Fibroblast of peridontal ligament (primary cell): Measurements from ENCODE around the gene PUS1.

Experiments
- DNase-seq: peaks from one replicate; pipeline ENCODE4 v3.0.0-alpha.2; 2010; ENCODE audit errors: extremely low read depth

Gene PUS1

DNA sequence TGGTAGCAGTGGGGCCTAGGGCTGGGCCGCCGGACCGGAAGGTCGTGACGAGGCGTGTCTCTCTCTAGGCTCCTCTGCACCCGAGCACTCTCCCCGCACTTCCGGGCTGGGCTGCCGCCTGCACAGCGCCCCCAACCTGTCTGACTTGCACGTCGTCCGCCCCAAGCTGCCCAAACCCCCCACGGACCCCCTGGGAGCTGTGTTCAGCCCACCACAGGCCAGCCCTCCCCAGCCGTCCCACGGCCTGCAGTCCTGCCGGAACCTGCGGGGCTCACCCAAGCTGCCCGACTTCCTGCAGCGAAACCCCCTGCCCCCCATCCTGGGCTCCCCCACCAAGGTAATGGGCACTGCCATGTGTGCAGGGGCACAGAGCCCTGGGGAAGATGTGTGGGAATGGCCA, 13.3 kb upstream of the PUS1 start:
- DNase-seq = no peak

DNA sequence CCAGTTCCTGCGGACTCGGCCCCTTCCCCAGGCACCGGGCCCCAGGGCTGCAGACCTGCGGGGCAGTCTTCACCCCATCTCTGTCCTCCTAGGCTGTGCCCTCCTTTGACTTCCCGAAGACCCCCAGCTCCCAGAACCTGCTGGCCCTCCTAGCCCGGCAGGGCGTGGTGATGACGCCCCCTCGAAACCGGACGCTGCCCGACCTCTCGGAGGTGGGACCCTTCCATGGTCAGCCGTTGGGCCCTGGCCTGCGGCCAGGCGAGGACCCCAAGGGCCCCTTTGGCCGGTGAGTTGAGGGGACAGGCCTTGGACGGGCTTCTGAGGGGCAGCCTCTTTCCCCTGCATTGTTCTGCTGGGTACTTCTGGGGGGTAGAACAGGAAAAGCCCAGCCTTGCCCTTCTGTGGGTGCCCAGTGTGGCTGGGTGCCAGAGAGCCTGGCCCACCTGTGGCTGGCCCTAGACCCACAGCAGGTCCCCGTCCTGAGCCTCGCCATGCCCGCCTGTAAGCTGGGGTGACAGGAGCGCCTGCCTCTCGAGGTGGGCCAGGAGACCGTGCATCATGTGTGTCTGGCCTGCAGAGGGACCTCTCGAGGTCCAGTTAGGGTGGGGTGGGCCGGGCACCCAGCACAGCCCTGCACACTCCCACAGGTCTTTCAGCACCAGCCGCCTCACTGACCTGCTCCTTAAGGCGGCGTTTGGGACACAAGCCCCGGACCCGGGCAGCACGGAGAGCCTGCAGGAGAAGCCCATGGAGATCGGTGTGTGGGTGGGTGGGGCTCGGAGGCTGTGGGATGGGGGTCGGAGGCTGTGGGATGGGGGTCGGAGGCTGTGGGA, 12.6 kb upstream of the PUS1 start:
- no peak for DNase-seq

DNA sequence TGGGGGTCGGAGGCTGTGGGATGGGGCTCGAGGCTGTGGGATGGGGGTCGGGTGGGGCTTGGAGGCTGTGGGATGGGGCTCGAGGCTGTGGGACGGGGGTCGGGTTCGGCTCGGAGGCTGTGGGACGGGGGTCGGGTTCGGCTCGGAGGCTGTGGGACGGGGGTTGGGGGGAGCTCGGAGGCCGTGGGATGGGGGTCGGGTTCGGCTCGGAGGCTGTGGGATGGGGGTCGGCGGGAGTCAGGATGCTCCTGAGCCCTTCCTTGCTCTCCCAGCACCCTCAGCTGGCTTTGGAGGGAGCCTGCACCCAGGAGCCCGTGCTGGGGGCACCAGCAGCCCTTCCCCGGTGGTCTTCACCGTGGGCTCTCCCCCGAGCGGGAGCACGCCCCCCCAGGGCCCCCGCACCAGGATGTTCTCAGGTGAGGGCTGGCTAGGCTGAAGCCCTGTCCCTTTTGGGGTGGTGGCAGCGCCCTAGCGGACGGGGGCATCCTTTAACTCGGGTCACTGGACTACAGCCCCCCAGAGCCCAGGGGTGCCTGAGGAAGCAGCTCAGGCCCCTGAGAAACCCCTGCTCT, 11.9 kb upstream of the PUS1 start:
- no peak for DNase-seq

DNA sequence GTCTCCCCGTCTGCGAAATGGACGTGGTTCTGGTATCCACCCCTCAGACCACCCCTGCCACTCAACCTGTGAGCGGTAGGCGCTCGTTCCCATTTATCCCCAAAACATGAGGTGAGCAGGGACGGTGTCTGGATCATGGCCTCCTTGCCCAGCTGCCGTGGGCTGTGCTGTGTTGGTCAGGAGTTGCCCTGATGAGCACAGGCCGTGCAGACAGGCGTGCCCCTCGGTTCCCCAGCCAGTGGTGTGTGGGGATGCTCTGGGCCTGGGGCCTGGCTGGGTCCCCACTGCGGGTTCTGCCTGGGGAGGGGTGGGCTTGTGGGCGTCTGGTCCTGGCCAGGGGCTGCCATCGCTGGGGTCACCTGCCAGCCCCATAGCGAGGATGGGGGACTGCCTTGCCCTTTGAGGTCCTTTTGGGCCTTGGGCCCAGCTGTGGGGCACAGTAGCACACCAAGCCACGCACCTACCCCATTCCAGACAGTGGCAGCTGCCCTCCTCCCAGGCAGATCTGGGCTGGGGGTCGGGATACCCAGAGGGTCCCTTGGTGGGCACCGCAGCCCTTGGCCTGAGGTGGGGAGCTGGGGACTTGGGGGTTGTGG, 11.3 kb upstream of the PUS1 start:
- DNase-seq = no peak

DNA sequence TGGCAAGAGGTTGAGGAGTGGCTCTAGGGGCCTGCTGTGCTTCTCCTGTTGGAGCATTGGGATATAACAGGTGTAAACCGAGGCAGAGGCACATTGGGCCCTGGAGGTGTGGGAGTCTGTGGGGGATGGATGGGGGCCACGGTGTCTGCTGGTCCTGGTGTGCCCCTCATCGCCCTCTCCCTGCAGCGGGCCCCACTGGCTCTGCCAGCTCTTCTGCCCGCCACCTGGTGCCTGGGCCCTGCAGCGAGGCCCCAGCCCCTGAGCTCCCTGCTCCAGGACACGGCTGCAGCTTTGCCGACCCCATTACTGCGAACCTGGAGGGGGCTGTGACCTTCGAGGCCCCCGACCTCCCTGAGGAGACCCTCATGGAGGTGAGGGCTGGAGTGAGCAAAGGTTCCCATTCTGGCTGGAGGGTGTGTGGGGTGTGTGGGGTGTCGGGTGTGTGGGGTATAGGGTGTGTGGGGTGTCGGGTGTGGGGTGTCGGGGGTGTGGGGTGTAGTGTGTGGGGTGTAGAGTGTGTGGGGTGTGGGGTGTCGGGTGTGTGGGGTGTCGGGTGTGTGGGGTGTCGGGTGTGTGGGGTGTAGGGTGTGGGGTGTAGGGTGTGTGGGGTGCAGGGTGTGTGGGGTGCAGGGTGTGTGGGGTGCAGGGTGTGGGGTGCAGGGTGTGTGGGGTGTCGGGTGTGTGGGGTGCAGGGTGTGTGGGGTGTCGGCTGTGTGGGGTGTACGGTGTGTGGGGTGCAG, 10.6 kb upstream of the PUS1 start:
- DNase-seq = no peak

DNA sequence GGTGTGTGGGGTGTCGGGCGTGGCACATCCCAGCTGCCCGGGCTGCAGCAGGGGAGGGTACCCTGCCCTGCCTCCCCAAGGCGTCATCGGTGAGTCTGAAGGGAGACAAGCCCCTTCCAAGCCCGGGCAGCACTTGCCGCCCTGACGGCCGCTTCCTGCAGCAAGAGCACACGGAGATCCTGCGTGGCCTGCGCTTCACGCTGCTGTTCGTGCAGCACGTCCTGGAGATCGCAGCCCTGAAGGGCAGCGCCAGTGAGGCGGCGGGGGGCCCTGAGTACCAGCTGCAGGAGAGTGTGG, 10.1 kb upstream of the PUS1 start:
- no peak for DNase-seq

DNA sequence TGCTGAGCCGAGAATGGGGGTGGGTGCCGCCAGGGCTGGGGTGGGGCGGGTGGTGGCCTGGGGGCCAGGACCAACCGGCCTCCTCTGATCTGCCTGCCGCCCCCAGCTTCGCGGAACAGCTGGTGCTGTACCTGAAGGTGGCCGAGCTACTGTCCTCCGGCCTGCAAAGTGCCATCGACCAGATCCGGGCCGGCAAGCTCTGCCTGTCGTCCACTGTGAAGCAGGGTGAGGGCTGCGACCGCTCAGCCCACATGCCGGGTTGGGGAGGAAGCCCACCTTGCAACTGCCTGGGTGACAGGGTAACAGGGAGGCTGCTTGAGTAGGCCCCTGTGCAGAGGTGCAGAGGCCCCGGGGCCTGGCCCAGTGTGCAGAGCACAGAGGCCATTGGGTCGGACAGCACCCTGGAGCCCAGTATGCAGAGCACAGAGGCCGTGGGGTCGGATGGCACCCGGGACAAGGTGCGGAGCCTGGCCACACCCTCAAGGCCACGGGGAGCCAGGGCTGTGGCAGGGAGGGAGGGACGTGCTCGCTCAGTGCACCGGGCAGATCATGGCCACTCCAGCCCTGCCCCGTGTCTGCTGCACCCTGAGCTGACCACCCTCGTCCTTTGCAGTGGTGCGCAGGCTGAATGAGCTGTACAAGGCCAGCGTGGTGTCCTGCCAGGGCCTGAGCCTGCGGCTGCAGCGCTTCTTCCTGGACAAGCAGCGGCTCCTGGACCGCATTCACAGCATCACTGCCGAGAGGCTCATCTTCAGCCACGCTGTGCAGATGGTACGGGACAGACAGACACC, 9.5 kb upstream of the PUS1 start:
- DNase-seq = no peak

DNA sequence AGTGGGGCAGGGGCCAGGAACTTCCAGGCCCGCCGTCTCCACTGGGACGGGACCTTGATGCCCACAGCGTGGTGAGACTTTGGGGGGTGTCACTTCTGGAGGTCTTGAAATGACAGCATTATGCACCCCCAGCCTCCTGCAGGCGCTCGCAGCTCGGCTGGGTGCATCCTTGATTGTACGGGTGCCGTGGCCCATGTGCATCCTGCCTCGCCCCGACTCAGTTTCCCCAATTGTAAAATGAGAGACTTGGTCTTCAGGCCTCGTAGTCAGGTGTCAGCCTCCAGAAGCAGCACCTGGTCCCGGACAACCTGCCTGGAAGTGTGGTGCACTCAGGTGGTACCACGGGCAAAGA, 8.9 kb upstream of the PUS1 start:
- no peak for DNase-seq

DNA sequence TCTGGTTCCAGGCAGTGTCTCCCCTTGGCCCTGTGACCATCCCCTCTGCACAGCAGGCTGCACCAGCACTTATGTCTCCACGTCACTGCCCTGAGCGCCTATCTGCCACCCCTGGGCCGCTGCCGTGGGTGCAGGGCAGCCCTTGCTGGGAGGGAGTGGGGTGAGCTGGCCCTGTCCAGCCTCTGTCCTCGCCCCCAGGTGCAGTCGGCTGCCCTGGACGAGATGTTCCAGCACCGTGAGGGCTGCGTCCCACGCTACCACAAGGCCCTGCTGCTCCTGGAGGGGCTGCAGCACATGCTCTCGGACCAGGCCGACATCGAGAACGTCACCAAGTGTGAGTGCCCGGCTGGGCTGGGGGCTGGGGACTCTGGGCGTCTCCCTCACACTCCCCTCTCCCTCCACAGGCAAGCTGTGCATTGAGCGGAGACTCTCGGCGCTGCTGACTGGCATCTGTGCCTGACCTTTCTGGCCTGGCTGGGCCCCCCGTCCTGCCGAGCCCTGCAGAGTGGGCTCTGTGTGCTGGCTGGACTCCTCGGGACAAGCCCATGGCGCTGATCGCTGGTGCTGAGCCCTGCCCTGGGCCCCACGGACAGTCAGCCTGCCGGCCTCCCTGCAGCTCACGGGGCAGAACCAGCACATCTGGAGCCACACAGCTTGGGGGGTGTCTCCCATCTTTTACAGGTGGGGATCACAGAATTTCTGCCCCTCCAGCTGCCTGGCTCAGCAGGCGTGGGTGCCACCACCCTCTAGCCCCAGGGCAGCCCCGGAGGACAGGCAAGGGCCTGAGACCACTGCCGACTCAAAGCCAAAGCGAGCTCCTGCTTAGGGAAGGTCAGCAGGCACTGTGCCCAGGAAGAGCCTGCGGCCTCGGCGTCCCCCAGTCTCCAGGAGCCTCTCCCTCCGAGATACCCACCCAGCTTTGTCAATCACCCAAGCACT, 7.9 kb upstream of the PUS1 start:
- DNase-seq = no peak

DNA sequence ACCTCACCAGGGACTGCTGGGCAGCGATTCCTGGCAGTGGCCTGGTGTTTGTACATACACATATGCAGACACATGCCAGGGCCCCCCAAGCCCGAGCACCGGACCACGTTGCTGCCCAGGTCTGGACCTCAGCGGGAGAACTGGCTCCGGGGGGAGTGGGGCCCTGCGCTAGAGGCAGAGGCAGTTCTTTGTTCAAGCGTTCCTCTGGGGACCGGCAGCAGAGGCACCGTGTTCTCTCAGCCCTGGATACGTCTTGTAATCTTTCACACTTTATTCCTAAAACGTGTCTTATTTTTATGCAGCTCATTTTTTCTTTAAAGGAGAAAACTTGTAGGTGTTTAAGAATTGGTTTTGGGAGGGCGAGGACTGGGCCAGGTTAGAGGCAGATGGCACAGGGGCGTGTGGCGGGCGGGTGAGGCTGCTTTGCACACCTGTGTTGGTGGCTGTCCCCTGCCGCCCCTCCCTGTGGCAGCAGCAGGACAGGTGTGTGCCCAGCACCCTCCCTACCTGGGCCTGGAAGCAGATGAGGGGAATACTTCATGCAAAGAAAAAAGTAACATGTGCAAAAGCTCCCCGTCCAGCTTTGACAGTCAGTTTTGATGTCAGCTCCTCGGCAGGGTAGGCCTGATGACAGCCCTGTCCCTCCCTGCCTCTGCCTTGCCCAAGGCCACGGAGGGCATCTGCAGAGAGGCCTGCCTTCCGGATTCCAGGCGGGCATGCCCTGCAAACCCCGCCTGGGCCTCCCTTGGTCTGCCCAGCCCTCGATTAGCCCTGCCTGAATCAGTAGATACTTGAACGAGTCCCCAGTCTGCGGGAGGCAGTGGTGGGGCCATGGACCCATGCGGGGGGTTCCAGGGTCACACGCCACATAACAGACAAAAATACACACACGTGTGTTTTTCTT, 7.0 kb upstream of the PUS1 start:
- no peak for DNase-seq

DNA sequence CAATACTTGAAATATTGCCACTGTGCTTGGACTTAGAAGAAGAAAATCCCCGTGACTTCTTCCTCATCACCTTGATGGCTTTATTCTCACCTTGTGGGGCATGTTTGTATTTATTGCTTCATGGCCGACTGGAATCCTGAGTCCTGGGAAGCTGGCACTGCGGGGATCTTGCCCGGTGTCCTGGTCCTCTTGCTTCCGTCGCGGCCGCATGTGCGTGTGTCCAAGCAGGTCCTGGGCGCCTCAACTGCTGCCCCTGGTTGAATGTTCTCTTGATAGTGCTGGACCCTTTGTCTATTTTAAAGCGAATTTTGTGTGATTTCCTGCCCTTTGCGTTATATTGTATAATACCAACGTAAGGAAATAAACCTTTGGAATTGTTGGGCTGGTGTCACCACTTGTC, 6.3 kb upstream of the PUS1 start:
- no peak for DNase-seq

DNA sequence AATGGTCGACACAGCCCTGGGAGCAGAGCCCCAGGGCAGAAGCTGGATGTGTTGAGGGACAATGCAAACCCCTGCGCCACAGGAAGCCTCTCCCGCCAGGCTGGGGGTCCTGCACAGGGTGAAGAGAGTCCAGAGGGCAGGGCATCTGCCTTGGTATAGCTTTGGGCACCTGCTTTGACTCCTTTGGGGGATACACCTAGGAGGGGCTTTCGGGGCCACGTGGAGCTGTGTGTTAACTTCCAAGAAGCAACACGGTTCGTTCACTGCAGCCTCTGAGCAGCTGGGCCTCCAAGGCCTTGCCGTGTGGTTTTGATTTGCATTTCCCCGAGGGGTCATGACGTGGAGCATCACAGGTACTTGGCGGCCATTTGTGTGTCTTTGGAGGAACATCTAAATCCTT, 5.8 kb upstream of the PUS1 start:
- DNase-seq = no peak

DNA sequence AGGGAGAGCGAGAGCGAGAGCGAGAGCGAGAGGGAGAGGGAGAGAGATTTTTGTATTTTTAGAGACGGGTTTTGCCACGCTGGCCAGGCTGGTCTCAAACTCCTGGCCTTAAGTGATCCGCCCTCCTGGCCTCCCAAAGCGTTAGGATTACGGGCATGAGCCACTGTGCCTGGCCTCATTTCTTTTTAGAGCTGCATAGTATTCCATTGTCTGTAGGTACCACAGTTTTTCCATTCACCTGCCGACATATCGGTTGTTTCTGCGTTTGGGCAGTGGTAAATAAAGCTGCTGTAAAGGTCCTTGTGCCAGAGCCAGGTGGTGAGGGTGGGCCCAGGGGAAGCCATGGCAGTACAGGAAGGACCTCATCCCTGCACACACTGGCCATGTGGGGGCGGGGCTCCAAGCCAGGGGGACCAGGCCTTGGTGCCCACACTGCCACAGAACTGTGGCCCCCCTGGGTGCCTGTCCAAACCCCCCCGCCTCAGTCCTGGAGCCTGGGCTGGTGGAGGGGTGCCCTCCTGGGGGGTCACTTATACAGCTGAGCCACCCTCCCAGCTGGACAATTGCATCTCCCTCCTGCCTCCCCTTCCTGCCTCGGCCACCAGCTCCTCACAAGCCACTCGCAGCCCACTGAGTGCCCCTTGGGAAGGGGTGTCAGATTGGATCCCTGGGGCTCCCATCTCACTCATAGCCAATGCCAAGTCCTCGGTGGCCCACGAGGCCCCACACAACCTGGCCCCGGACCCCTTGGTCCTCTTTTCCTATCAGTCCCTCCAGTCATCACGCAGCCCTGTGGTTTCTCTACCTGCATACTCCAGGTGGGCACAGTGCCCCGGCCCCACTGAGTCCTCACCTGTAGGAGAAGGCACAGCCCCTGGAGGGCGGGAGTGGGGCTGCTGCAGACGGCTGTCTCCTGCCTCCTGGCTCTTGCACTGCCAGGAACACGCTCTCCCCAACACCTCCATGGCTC, 1.7 kb upstream of the PUS1 start:
- no peak for DNase-seq

DNA sequence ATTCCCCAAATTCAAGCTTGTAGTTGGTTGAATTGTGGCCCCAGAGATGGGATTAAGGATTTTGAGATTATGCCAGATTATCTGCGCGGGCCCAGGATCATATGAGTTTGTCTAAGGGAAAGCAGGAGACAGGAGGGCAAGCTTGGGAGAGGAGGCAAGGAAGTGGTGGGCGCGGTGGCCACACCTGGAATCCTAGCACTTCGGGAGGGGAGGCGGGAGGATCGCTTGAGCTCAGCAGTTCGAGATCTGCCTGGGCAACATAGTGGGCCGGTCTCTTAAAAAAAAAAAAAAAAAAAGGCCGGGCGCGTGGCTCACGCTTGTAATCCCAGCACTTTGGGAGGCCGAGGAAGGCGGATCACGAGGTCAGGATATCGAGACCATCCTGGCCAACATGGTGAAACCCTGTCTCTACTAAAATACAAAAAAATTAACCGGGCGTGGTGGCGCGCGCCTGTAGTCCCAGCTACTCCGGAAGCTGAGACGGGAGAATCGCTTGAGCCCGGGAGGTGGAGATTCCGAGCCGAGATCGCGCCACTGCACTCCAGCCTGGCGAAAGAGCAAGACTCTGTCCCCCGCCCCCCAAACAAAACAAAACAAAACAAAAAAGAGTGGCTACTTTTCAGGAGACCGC, 881 bp upstream of the PUS1 start:
- peak; percentile 21 for DNase-seq

DNA sequence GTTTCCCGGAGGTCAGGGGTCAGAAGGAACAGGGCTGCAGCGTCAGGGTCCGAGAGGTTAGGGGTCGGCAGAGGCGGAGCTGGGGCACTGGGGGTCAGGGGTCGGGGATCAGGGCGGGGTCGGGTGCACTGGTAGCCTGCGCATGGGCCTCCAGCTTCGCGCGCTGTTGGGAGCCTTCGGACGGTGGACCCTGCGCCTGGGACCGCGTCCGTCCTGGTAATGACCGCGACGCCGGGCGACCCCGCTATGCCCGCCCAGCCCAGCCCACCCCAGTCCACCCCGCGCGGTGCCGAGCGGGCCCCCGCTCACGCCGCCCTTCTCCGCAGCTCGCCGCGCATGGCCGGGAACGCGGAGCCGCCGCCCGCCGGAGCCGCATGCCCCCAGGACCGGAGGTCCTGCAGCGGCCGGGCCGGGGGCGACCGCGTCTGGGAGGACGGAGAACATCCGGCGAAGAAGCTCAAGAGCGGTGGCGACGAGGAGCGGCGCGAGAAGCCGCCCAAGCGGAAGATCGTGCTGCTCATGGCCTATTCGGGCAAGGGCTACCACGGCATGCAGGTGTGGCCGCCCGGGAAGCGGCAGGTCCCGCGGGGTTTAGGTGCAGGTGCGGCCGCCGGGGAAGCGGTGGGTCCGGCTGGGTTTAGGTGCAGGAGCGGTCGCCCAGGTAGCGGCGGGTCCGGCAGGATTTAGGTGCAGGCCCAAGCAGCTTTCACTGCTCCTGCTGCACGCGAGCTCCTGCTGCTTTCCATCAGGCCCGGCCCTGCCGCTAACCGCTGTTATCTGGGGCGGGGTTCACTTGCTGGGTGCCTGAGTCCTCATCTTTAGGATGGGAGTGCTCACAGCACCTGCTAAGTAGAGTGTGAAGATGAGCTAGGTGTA, 743 bp downstream of the PUS1 start:
- DNase-seq = peak; percentile 9

DNA sequence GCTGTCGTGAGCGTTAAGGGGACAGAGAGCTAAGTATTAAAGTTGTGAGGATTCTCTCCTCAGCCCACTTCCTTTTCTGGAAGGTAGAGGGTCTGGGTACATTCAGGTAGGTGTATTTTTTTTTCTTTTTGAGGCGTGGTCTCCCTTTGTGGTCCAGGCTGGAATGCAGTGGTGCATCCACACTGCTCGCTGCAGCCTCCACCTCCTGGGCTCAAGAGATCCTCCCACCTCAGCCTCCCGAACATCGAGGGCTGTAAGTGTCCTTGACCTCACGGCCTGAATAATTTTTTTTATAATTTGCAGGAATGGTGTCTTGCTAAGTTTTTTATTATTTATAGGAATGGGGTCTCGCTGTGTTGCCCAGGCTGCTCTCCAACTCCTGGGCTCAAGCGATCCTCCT, 1.4 kb downstream of the PUS1 start:
- DNase-seq = no peak

DNA sequence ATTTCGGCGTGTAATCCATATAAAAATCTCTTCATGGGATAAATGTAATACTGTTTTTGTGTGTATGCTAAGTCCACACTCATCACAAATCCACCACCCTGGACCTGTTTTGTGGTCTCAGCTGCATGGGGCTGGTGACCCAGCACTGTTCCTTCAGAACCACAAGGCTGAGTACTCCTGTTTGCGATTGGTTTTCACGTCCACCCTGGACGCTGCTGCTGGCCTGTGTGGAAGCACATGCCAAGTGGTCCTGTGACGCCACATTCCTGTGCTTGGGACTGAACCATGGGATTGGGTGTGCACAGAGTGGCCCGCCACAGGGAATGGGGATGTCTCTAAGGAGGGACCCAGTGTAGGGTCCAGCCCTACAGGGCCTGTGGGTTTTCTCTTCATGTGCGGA, 4.3 kb downstream of the PUS1 start:
- DNase-seq = no peak
